ENCODE data around the gene DNAJB2. TPM values are rescaled to one million over a fixed set of nuclear protein-coding genes. Genes with fewer than 3 reads are reported as not detected.

The DNAJB2 gene
- total RNA-seq (2022; extraction: Qiagen RNA extraction): 29.5 to 38.9 TPM (median 35.6 TPM) in 5 replicates

DNA sequence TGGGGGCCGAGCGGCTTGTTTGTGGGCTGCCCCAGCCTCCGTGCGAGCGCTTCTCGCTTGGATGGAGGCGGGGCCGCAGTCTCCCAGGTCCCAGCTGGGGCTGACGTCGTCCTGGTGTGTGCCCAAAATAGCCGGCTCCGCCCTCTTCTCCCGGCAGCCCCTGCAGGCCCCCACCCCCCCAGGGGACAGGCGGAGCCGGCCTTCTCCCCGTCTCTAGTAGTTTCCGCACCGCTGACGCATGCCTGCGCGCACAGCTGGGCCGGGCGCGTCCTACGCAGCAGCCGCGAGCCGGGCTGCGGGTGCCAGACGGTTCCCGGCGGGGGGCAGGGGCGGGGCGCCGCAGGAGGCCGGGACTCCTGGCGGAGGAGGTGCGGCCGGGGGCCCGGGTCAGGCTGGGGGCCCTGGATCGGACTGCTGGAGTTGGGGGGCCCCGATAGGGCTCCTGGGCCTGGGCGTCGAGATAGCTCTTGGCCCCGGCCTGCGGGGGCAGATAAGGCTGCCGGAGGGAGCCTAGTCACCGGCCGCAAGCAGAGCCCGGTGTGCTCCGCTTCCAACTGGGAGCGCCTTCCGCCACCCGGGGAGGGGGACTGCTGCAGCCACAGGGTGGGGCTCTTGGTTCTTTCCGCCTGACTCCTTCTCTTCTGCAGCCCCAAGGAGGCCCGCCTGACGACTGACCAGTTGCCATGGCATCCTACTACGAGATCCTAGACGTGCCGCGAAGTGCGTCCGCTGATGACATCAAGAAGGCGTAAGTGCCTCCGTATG is at the start of gene DNAJB2:
DNAJB2 (plus strand) TSS at position 216 of the 765 bp plus-strand sequence; CDS start at position 684, 468 bp downstream.

DNA sequence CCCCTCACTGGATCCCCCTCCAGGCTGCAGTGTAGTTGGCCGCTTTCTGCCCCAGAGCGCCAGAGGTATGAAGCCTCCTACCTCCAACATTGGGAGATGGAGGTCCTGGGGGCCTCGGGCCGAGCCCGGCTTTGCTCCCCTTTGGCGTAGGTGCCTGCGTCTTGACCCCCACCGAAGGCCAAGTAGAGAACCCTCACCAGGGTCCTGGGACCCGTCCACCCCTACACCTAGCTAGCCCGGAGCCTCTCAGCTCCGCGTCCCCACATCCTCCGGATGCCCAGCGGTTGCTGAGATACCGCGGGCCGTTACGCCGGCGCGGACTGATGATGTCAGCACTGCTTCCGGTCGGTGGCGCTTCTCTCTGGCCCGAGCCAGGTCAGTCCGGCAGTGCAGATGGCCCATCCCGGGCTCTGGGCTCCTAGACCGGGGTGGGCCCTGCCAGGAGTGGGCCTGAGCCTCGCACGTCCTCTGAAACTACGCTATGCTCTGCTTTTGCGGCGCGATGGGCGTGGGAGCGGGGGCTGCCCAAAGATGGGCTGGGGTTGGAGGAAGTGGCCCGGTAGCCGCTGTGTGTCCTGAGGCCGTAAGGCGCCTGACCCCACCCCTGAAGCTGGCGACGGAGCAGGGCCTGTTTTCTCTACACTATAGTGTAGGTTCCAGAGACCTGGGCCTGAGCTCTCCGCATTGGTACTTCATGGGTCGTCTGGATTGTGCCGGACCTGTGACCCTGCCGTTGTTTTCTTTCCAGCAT is 33.8 kb upstream of the DNAJB2 start, which contains the start of the genes GLB1L and STK16:
GLB1L (minus strand) TSS at position 297 of the 751 bp plus-strand sequence. CDS start 1,871 bp downstream, outside the sequence.
STK16 (plus strand) TSS at position 332 of the 751 bp plus-strand sequence. CDS start 521 bp downstream, outside the sequence.

DNA sequence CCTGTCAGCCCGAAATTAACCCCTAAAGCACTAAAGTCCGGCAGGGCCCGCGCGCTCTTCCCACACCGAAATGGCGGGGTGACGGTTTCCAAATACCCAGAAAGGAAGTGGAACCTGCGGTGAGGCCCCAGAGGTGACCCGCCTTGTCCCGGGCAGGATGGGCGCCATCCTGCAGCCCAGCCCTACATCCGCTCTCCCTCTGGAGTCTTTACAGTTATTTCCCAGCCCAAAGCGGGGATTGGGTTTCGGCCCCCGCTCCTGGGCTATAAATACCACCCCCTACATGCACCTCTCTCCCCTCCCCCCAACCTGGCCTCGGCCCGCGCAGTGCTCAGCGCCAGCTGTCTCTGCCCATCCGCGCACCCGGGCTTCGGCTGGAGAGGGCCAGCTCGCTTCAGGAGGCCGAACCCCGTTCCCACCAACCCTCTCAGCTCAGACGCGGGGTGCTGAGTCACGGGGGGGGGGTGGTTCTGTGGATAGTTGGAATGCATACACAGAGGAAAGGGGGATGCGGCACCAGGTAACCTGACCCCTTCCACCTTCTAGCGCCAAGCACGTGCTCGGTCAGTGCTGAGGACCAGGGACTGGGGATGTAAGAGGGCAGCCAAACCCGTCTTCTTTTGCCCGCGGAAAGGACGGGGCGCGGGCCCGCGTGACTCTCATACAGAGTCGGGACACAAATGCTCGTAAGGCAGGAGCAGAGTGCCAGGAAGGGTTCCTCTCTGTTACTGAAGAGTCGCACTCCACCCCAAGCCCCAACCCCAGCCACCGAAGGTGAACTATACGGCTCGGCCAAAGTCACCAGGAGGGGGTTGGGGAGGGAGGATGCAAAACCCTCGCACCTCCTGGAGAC is 26.0 kb upstream of the DNAJB2 start, which contains the start of gene TUBA4B:
TUBA4B (plus strand) TSS at position 344 of the 853 bp plus-strand sequence; CDS start at position 509, 165 bp downstream.

DNA sequence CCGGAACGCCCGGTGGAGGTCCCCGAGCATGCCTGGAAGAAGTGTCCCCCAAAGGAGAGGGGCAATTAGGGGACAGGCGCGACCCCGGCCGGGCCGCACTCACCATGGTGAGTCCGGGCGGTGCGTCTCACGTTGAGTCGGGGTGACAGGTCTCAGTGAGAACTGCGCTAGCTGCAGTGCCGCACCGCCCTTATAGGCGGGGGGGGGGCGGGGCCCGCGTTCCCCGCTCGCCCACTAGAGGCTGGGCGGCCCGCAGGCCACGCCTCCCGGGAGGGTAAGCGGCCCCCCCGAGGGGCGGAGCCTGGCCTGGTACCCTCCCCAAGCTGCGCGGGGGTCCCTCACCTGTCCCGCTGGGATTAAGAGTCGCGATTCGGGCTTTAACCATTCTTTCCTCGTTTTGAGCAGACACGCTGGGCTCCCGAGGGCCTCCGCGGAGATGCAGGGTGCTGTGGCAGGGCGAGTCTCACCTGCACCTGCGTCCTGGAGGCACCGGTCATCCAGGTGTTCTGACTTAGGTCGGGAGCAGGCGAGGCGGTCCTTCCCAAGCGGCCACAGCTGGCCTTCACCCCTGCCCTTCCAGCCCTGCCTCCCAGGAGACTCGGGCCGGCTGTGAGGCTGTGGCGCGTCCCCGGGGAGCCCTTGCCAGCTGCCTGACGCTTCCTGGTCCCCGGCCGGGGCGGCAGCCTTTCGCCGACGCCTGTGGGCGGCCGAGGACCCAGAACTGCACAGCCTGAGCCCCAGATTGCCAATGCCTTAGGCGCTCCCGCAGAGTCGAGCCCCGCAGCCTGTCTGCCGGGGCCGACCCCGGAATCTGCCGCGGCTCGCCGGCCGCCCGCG is 25.2 kb upstream of the DNAJB2 start, which contains the start of gene TUBA4A:
TUBA4A (minus strand) TSS at position 166 of the 837 bp plus-strand sequence; CDS start at position 106, 60 bp downstream.

DNA sequence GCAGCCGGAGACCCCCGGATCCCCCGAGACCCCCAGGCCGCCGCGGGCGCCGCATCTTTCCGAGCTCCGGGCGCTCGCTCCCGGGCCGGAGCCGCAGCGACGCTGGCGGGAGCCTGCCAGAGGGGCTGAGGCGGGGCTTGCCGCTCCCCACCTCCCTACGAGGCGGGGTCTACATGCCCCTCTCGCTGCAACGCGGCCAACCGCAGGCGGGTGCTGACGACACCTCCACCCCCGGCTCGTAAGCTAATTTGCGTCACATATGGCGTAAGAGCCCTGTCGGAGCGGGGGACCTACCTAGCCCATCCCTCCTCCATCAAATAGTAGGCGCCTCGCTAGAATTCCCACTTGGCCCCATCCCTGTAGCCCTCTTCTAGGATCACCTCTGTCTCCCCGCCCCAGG is 30.1 kb downstream of the DNAJB2 start, which contains the start of gene PTPRN:
PTPRN (minus strand) TSS at position 124 of the 400 bp plus-strand sequence; CDS start at position 55, 69 bp downstream.

DNA sequence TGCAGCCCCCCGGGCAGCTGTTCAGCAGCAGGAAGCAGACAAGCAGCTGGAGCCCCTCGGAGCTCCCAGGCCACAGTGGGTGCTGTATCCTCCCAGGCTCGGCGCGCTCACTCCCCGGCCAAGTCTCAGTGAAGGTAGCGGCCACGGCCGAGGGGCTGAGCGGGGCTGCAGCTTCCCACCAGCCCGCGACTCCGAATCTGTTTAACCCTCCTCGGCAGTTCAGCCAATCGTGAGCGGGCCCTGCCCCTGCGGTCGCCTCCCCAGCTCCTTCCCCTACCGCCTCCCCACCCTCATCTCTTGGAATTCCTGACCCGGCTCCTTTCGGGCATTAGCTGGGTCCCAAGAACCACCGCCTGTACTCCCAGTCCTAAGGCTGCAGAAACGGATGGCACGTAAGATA is 53.4 kb downstream of the DNAJB2 start, which contains the start of gene RESP18:
RESP18 (minus strand) TSS at position 203 of the 400 bp plus-strand sequence.

Other genes with a start within 250 kb of the DNAJB2 start
- gene CFAP65, start 237.8 kb upstream of the DNAJB2 start, total RNA-seq (2022; extraction: Qiagen RNA extraction): 0.21 to 0.27 TPM (median 0.22 TPM) in 5 replicates
- gene IHH, start 218.4 kb upstream of the DNAJB2 start, total RNA-seq (2022; extraction: Qiagen RNA extraction): 0.38 to 0.77 TPM (median 0.54 TPM) in 5 replicates
- gene NHEJ1, start 118.6 kb upstream of the DNAJB2 start, total RNA-seq (2022; extraction: Qiagen RNA extraction): 16.7 to 18.7 TPM (median 17.5 TPM) in 5 replicates
- gene SLC23A3, start 109.3 kb upstream of the DNAJB2 start, total RNA-seq (2022; extraction: Qiagen RNA extraction): 0.45 to 0.75 TPM (median 0.55 TPM) in 5 replicates
- gene CNPPD1, start 102.4 kb upstream of the DNAJB2 start, total RNA-seq (2022; extraction: Qiagen RNA extraction): 35.3 to 42.6 TPM (median 41.4 TPM) in 5 replicates
- 58.6 to 77.6 TPM (median 75.6 TPM) in 5 replicates for gene RETREG2, start 101.1 kb upstream of the DNAJB2 start, total RNA-seq (2022; extraction: Qiagen RNA extraction)
- 12.3 to 20.7 TPM (median 19.3 TPM) in 5 replicates for gene ZFAND2B, start 72.6 kb upstream of the DNAJB2 start, total RNA-seq (2022; extraction: Qiagen RNA extraction)
- 22.3 to 30.8 TPM (median 27.9 TPM) in 5 replicates for gene ABCB6, start 60.4 kb upstream of the DNAJB2 start, total RNA-seq (2022; extraction: Qiagen RNA extraction)
- 33.6 to 46.8 TPM (median 45.2 TPM) in 5 replicates for gene ATG9A, start 49.7 kb upstream of the DNAJB2 start, total RNA-seq (2022; extraction: Qiagen RNA extraction)
- 11.5 to 16.9 TPM (median 13.8 TPM) in 5 replicates for gene ANKZF1, start 49.6 kb upstream of the DNAJB2 start, total RNA-seq (2022; extraction: Qiagen RNA extraction)
- gene GLB1L, start 33.9 kb upstream of the DNAJB2 start, total RNA-seq (2022; extraction: Qiagen RNA extraction): 6.0 to 7.1 TPM (median 6.6 TPM) in 5 replicates
- gene STK16, start 33.9 kb upstream of the DNAJB2 start, total RNA-seq (2022; extraction: Qiagen RNA extraction): 25.9 to 30.2 TPM (median 28.5 TPM) in 5 replicates
- 0.12 to 0.20 TPM (median 0.16 TPM) in 3 of 5 replicates, not detected in the others for gene TUBA4B, start 26.1 kb upstream of the DNAJB2 start, total RNA-seq (2022; extraction: Qiagen RNA extraction)
- gene TUBA4A, start 25.4 kb upstream of the DNAJB2 start, total RNA-seq (2022; extraction: Qiagen RNA extraction): 250 to 308 TPM (median 286 TPM) in 5 replicates
- gene PTPRN, start 30.0 kb downstream of the DNAJB2 start, total RNA-seq (2022; extraction: Qiagen RNA extraction): 0.97 to 1.8 TPM (median 1.4 TPM) in 5 replicates
- not detected in 5 replicates for gene RESP18, start 53.4 kb downstream of the DNAJB2 start, total RNA-seq (2022; extraction: Qiagen RNA extraction)
- 52.0 to 63.4 TPM (median 55.8 TPM) in 5 replicates for gene DNPEP, start 108.5 kb downstream of the DNAJB2 start, total RNA-seq (2022; extraction: Qiagen RNA extraction)
- gene DES, start 139.0 kb downstream of the DNAJB2 start, total RNA-seq (2022; extraction: Qiagen RNA extraction): 0.38 to 0.47 TPM (median 0.45 TPM) in 5 replicates
- gene SPEG, start 155.5 kb downstream of the DNAJB2 start, total RNA-seq (2022; extraction: Qiagen RNA extraction): 7.0 to 12.6 TPM (median 9.4 TPM) in 5 replicates
- gene GMPPA, start 219.5 kb downstream of the DNAJB2 start, total RNA-seq (2022; extraction: Qiagen RNA extraction): 33.1 to 38.9 TPM (median 37.2 TPM) in 5 replicates
- 0.05 to 0.08 TPM (median 0.05 TPM) in 4 of 5 replicates, not detected in the other for gene ASIC4, start 235.1 kb downstream of the DNAJB2 start, total RNA-seq (2022; extraction: Qiagen RNA extraction)